CD4-positive, alpha-beta T cell treated with Interleukin-1 beta for 1 hour (primary cell): Measurements from ENCODE around the gene DOLPP1.
A peak's percentile ranks its signal among the peaks of the same experiment; 100 is the strongest.
"Not testable (repeated sequence)": the region's sequence is repeated elsewhere in the genome, so short reads cannot be mapped to it uniquely, and the experiment has no call there.

Experiments
- DNase-seq, 2 donors: peaks; one replicate each; pipeline ENCODE4 v3.0.0-alpha.2; 2020 to 2022

Gene DOLPP1

GRCh38 chr9:129080601-129081387 lies at the start of gene DOLPP1:
TSS of gene DOLPP1 (plus strand) at chr9:129081111. CDS start at chr9:129081132, 21 bp downstream.
- peak; percentile 99 to 100 for DNase-seq

GRCh38 chr9:129031514-129031913 lies 49.4 kb upstream of the DOLPP1 start:
- no peak for DNase-seq

GRCh38 chr9:129032541-129033159 lies 48.3 kb upstream of the DOLPP1 start:
- DNase-seq: no peak

GRCh38 chr9:129033216-129033615 lies 47.7 kb upstream of the DOLPP1 start:
- DNase-seq: no peak

GRCh38 chr9:129035838-129036237 lies 45.1 kb upstream of the DOLPP1 start:
- DNase-seq: not testable (repeated sequence)

GRCh38 chr9:129036241-129036922 lies 44.5 kb upstream of the DOLPP1 start, which contains the start of gene MIGA2:
TSS of gene MIGA2 (plus strand) at chr9:129036626. CDS start at chr9:129040595, 3,969 bp downstream.
- peak; percentile 97 to 98 for DNase-seq

GRCh38 chr9:129036923-129037766 lies 43.8 kb upstream of the DOLPP1 start:
- DNase-seq: no peak

GRCh38 chr9:129037767-129038098 lies 43.2 kb upstream of the DOLPP1 start:
- DNase-seq: no peak

GRCh38 chr9:129038109-129038852 lies 42.6 kb upstream of the DOLPP1 start:
- no peak for DNase-seq

- DNase-seq: no peak
Measured at GRCh38 chr9:129040113-129040643, 40.7 kb upstream of the DOLPP1 start.

GRCh38 chr9:129042016-129042415 lies 38.9 kb upstream of the DOLPP1 start:
- no peak for DNase-seq

- no peak for DNase-seq
Measured at GRCh38 chr9:129052592-129052991, 28.3 kb upstream of the DOLPP1 start.

GRCh38 chr9:129053020-129053419 lies 27.9 kb upstream of the DOLPP1 start:
- DNase-seq: no peak

GRCh38 chr9:129054163-129054851 lies 26.6 kb upstream of the DOLPP1 start:
- no peak for DNase-seq

GRCh38 chr9:129058965-129059795 lies 21.7 kb upstream of the DOLPP1 start:
- no peak for DNase-seq

GRCh38 chr9:129059796-129060785 lies 20.8 kb upstream of the DOLPP1 start:
- no peak for DNase-seq

- DNase-seq: no peak
Measured at GRCh38 chr9:129060991-129061390, 19.9 kb upstream of the DOLPP1 start.

- no peak for DNase-seq
Measured at GRCh38 chr9:129063061-129063460, 17.9 kb upstream of the DOLPP1 start.

GRCh38 chr9:129064499-129064908 lies 16.4 kb upstream of the DOLPP1 start:
- no peak for DNase-seq
